Heart right ventricle (tissue), 16 donors: ENCODE results near the gene SMIM10L2A. TPM values are rescaled to one million over a fixed set of nuclear protein-coding genes. Genes with fewer than 3 reads are reported as not detected.
A peak's percentile ranks its signal among the peaks of the same experiment; 100 is the strongest.

ENCODE experiments used
- ATAC-seq, 8 donors: fragments of 200-7000 bp; cut with Tn5 transposase; one replicate each; pipeline ENCODE4 v1.9.1; 2020; ENCODE audit warnings: mild to moderate bottlenecking in 8 of 8, moderate library complexity in 8 of 8, moderate number of reproducible peaks in 1 of 8
- DNase-seq, 2 donors: peaks; one replicate each; pipeline ENCODE4 v3.0.0-alpha.2; 2020
- H3K27ac ChIP-seq, 10 donors: fragments of 200-600 bp; sonication (generic) in 2 of 10; one replicate each; pipeline versions ENCODE4 v1.5.0 to v1.8.0; 2020 to 2022; ENCODE audit warnings: mild to moderate bottlenecking in 3 of 10
- H3K27me3 ChIP-seq, 7 donors: fragments of 200-600 bp; one replicate each; pipeline ENCODE4 v1.8.0; 2021 to 2022; ENCODE audit warnings: mild to moderate bottlenecking in 2 of 7
- H3K36me3 ChIP-seq, 9 donors: fragments of 200-600 bp; sonication (generic) in 1 of 9; one replicate each; pipeline versions ENCODE4 v1.5.0 to v1.8.0; 2020 to 2022; ENCODE audit warnings: mild to moderate bottlenecking in 2 of 9
- H3K4me1 ChIP-seq, 9 donors: fragments of 200-600 bp; sonication (generic) in 1 of 9; one replicate each; pipeline versions ENCODE4 v1.5.0 to v1.8.0; 2020 to 2022; ENCODE audit warnings: mild to moderate bottlenecking in 4 of 9
- H3K4me3 ChIP-seq, 10 donors: fragments of 200-600 bp; sonication (generic) in 2 of 10; one replicate each; pipeline versions ENCODE4 v1.5.0 to v1.8.0; 2020 to 2022; ENCODE audit warnings: mild to moderate bottlenecking in 7 of 10, moderate library complexity in 2 of 10
- H3K9me3 ChIP-seq, 11 donors: fragments of 200-600 bp in 10 of 11; sonication (generic) in 2 of 11; one replicate each; pipeline versions ENCODE4 v1.5.0 to v1.8.0; 2013 to 2022; ENCODE audit warnings: mild to moderate bottlenecking in 2 of 11, control low read depth in 1 of 11, moderate library complexity in 1 of 11
- CTCF ChIP-seq, 9 donors: fragments of 200-600 bp; sonication (generic) in 2 of 9; IDR thresholded peaks; one replicate each; pipeline versions ENCODE4 v1.5.0 to v1.8.0; 2021 to 2022; ENCODE audit warnings: antibody characterized with exemption in 9 of 9, mild to moderate bottlenecking in 5 of 9, moderate library complexity in 1 of 9
- WGBS, 2 donors: extraction: QIAGEN DNeasy Blood & Tissue Kit; methylation state at CpG; one replicate each; pipeline ENCODE4 v1.1.7; 2013; ENCODE audit warnings: inconsistent platforms in 1 of 2; 5-methylcytosine and 5-hydroxymethylcytosine counted together
- intact Hi-C, 10 donors: fragments of 100-400 bp; cut with DNase I; formaldehyde crosslinking; loops; one replicate each; pipeline versions ENCODE4 v1.11.1 to v1.14.2; 2022
- polyA plus RNA-seq, 2 donors: library from polyadenylated mRNA; stranded (reverse); fragments of 200-250 nt; gene quantifications; one replicate each; pipeline ENCODE4 v1.2.3, GENCODE V29; 2013
- total RNA-seq, 10 donors: library from RNA; stranded (reverse); fragmentation: NEBNext Ultra II Directional in 3 of 10; extraction: Animal tissue kit (Norgen Biotek cat#: 25700) in 3 of 10; gene quantifications; one replicate each; pipeline versions ENCODE4 v1.2.1 to v1.2.4, GENCODE V29; 2021 to 2023
- donor health status: Arrhythmogenic right ventricular cardiomyopathy.
- donor health status: ischemic (EF 13 %, LVEDD 7.1; RV severe dilation, severe dysfunction).
- donor health status: healthy with polysubstance abuse.
- donor health status: DM: no; HTN: yes; CAD: no.
- donor health status: DM: no; HTN: no; CAD: no.
- donor health status: ischemic (EF 25% LVEDD 6.9; RV normal size, moderate dysfunction).
- donor health status: ischemic (EF 25% LVEDD 5.7; RV mildly dilated, moderate dysfunction).
- donor health status: healthy.
- donor health status: DM: yes; HTN: yes; CAD: no.
- donor health status: Ischemic cardiomyopathy.
- donor health status: ischemic (EF 35%, LVEDD 5.7; RV mildly dilated, moderate dysfunction).
- donor health status: nonischemic (EF 11% LVEDD 7.7; RV severe dilation, severe dysfunction).
- donor health status: DM: yes; HTN: yes; CAD: no.
- donor health status: PGD.
- donor health status: ischemic (EF 29% LVEDD 5.4; RV normal size, mild dysfunction).
- donor health status: nonischemic (EF 23%, LVEDD 6.1; RV moderate dilation, normal function).

The SMIM10L2A gene
- total and polyA plus RNA-seq, 12 donors, result 0.38 to 2.5 (median 1.4) TPM

GRCh38 chrX:135432881-135433521 lies 11.3 kb downstream of the SMIM10L2A start:
- Histone ChIP-seq H3K9me3 (peaks cover 0 to 5% (median 0%) of the 10 kb centered on the region in 11 donors), H3K27ac (no peak overlapping the region), H3K4me1 (no peaks in the 10 kb centered on the region), H3K36me3 (no peaks in the 10 kb centered on the region), H3K4me3 (no peak overlapping the region), H3K27me3 (peaks cover 0 to 30% (median 0%) of the 10 kb centered on the region in 7 donors)
- TF ChIP-seq CTCF (IDR thresholded peaks at IDR 0.05), result no peak
- no peak for ATAC-seq
- 67 to 71% methylated on average over 21 to 22 of the region's 22 CpGs for WGBS, 2 donors
- intact Hi-C loops, result no loop called here
- no peak for DNase-seq

- peaks cover 0 to 5% (median 0%) of the 10 kb centered on the region in 11 donors for H3K9me3 ChIP-seq
- ATAC-seq (peak in 1 of 8 donors; percentile 11), DNase-seq (no peak)
- WGBS, 2 donors, result 94 to 96% methylated on average over 29 to 37 of the region's 37 CpGs
- H3K4me3 ChIP-seq, result no peak overlapping the region
- TF ChIP-seq CTCF (IDR thresholded peaks at IDR 0.05), result no peak
- no peaks in the 10 kb centered on the region for H3K4me1 ChIP-seq
- H3K27me3 ChIP-seq, result peaks cover 0 to 26% (median 0%) of the 10 kb centered on the region in 7 donors
- intact Hi-C loops, result no loop called here
- no peaks in the 10 kb centered on the region for H3K36me3 ChIP-seq
- H3K27ac ChIP-seq, result no peak overlapping the region
These were observed 11.9 kb downstream of the SMIM10L2A start for GRCh38 chrX:135433531-135434257.

GRCh38 chrX:135434258-135435138 lies 12.8 kb downstream of the SMIM10L2A start:
- ATAC-seq, result no peak
- H3K36me3 ChIP-seq, result no peaks in the 10 kb centered on the region
- TF ChIP-seq CTCF (IDR thresholded peaks at IDR 0.05), result no peak
- H3K27me3 ChIP-seq, result peaks cover 0 to 21% (median 0%) of the 10 kb centered on the region in 7 donors
- WGBS, 2 donors, result 95% methylated on average over 31 to 49 of the region's 49 CpGs
- no peak overlapping the region for H3K4me3 ChIP-seq
- DNase-seq, result no peak
- no peak overlapping the region for H3K27ac ChIP-seq
- intact Hi-C loops, result no loop called here
- H3K4me1 ChIP-seq, result no peaks in the 10 kb centered on the region
- peaks cover 0 to 5% (median 0%) of the 10 kb centered on the region in 11 donors for H3K9me3 ChIP-seq
